Measurements from ENCODE around the gene TUBGCP4.

GRCh38 chr15:43406189-43406588, 35.3 kb downstream of the TUBGCP4 start:
- TF ChIP-seq CTCF (IDR thresholded peaks at IDR 0.05; ENCODE audit: low read depth, low read length) (no peak), POLR2A (IDR thresholded peaks at IDR 0.05; ENCODE audit: extremely low read depth, insufficient read length) (no peak)
- TF ChIP-seq, protein P1, sequence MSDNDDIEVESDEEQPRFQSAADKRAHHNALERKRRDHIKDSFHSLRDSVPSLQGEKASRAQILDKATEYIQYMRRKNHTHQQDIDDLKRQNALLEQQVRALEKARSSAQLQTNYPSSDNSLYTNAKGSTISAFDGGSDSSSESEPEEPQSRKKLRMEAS (IDR thresholded peaks at IDR 0.05; ENCODE audit: low read depth, low read length): no peak

All from NB4 (cell line).